Adrenal gland (tissue), 5 donors: Measurements from ENCODE around the gene SPEG.

ENCODE experiments used
- CTCF ChIP-seq, 6 experiments: fragments of 450-650 bp in 4 of 6; fragments of 200-600 bp in 2 of 6; sonication (generic) in 1 of 6; IDR thresholded peaks; 1 replicate in 5 of 6; 2 replicates in 1 of 6; pipeline versions ENCODE4 v1.5.1 to v1.8.0; 2016 to 2021; ENCODE audit warnings: antibody characterized with exemption in 6 of 6, mild to moderate bottlenecking in 2 of 6, moderate library complexity in 1 of 6
- POLR2A ChIP-seq, 2 donors: fragments of 450-650 bp; IDR thresholded peaks; one replicate each; pipeline ENCODE4 v1.6.1; 2017; ENCODE audit warnings: antibody characterized with exemption in 2 of 2, mild to moderate bottlenecking in 2 of 2, moderate library complexity in 1 of 2
- donor health status: DM: no; HTN: no; CAD: no.

- TF ChIP-seq POLR2A (IDR thresholded peaks at IDR 0.05) (no peak), CTCF (IDR thresholded peaks at IDR 0.05) (no peak)
Observed at GRCh38 chr2:219405451-219405850, 29.2 kb upstream of the SPEG start.
